ENCODE measurements around the gene STK24.

STK24 gene

DNA sequence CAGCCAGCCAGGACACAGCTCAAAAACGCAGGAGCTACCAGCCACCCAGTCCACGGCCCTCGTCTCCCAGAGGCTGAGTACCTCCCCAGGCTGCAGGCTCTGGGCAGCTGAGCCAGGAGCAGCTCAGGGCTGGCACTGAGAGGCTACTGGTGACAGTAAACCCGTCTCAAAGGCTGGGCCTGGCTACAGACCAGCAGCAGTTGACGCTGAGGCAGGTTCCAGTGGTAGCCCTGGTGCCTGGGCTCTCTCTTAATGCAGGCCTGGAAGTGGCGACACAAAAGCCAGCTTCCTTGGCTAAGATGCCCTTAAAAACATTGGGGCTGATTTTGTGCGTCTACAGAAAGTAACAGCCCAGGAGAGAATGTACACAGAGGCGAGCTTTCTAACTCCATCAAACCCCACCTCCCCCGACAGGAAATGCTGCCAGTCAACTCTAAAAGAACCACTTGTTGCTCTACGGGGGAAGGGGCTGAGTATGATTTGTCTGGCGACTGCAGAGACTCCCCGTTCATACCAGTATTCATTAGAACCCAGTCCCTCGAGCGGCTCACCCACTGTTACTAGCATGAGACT is 126.3 kb downstream of the STK24 start:
- Histone ChIP-seq H3K9me2 (replicated peaks; ENCODE audit: insufficient read depth, low read length) (no peaks in the 10 kb centered on the region), H3K9me3 (ENCODE audit: insufficient read depth, low read length) (no peaks in the 10 kb centered on the region), H3K4me2 (ENCODE audit: low read depth, low read length, poor library complexity, severe bottlenecking) (no peak overlapping the region), H3K79me2 (ENCODE audit: insufficient read depth, low read length) (no peaks in the 10 kb centered on the region), H3K36me3 (ENCODE audit: low read length) (no peaks in the 10 kb centered on the region), H3K27ac (ENCODE audit: low read depth, low read length) (no peak overlapping the region), H3K4me3 (ENCODE audit: insufficient read depth, low read length, poor library complexity, severe bottlenecking) (no peak overlapping the region), H3K27me3 (ENCODE audit: low read length) (no peaks in the 10 kb centered on the region), H3K9ac (ENCODE audit: low read length) (no peak overlapping the region), H4K20me1 (ENCODE audit: low read depth, low read length) (no peaks in the 10 kb centered on the region), H3F3A (ENCODE audit: insufficient read depth) (no peaks in the 10 kb centered on the region), H2AFZ (ENCODE audit: low read depth, low read length, severe bottlenecking) (no peak overlapping the region)
- TF ChIP-seq, protein P1, sequence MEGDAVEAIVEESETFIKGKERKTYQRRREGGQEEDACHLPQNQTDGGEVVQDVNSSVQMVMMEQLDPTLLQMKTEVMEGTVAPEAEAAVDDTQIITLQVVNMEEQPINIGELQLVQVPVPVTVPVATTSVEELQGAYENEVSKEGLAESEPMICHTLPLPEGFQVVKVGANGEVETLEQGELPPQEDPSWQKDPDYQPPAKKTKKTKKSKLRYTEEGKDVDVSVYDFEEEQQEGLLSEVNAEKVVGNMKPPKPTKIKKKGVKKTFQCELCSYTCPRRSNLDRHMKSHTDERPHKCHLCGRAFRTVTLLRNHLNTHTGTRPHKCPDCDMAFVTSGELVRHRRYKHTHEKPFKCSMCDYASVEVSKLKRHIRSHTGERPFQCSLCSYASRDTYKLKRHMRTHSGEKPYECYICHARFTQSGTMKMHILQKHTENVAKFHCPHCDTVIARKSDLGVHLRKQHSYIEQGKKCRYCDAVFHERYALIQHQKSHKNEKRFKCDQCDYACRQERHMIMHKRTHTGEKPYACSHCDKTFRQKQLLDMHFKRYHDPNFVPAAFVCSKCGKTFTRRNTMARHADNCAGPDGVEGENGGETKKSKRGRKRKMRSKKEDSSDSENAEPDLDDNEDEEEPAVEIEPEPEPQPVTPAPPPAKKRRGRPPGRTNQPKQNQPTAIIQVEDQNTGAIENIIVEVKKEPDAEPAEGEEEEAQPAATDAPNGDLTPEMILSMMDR (IDR thresholded peaks at IDR 0.05; ENCODE audit: insufficient read depth, low read length, poor library complexity, severe bottlenecking) = no peak
- no peak for TF ChIP-seq EZH2phosphoT487 (conservative IDR thresholded peaks at IDR 0.05; ENCODE audit: low read length)

DNA sequence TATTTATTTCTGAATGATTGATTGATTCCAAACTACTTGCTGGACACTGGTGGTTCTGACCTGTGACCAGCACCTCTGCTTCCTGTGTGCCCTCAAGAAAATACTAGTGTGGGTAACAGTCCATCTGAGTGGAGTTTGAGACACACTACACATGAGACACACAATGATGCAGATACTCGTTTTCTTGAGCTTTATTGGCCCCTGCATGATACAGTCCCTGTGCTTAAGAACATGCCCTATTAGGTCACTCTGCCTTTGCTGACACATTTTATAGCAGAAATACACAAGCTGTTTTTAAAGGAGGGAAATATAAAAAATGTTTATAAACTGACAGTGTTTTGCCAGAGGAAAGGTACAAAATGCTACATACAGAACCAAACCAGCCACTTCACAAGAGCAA is 126.9 kb downstream of the STK24 start:
- Histone ChIP-seq H2AFZ (ENCODE audit: low read depth, low read length, severe bottlenecking) (no peak overlapping the region), H3K36me3 (ENCODE audit: low read length) (no peaks in the 10 kb centered on the region), H3K9me3 (ENCODE audit: insufficient read depth, low read length) (no peaks in the 10 kb centered on the region), H3K4me2 (ENCODE audit: low read depth, low read length, poor library complexity, severe bottlenecking) (no peak overlapping the region), H4K20me1 (ENCODE audit: low read depth, low read length) (no peaks in the 10 kb centered on the region), H3K79me2 (ENCODE audit: insufficient read depth, low read length) (no peaks in the 10 kb centered on the region), H3K9ac (ENCODE audit: low read length) (no peak overlapping the region), H3K9me2 (replicated peaks; ENCODE audit: insufficient read depth, low read length) (no peaks in the 10 kb centered on the region), H3F3A (ENCODE audit: insufficient read depth) (no peaks in the 10 kb centered on the region), H3K27me3 (ENCODE audit: low read length) (no peaks in the 10 kb centered on the region), H3K27ac (ENCODE audit: low read depth, low read length) (no peak overlapping the region), H3K4me3 (ENCODE audit: insufficient read depth, low read length, poor library complexity, severe bottlenecking) (no peak overlapping the region)
- TF ChIP-seq, protein P1 (IDR thresholded peaks at IDR 0.05; ENCODE audit: insufficient read depth, low read length, poor library complexity, severe bottlenecking) = no peak
- TF ChIP-seq EZH2phosphoT487 (conservative IDR thresholded peaks at IDR 0.05; ENCODE audit: low read length) = no peak

DNA sequence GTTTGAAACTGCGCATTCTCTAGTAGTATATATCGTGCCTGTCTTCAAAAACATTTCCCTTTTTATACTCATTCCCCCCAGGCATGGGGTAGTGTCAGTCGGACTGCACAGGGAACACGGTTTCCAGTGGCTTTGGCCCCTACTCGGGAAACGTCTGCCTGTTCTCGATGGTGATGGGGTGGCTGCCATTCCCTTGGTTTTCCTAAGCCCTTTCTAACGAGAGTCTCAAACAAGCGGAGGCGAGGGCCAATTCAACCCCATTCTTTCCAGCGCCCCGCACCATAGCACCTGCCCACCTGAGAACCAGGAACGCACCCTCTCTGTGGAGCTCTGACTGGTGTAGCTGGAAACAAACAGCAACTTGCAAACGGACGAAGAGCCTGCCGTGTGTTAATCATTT is 127.6 kb downstream of the STK24 start:
- no peak overlapping the region for H2AFZ ChIP-seq (ENCODE audit: low read depth, low read length, severe bottlenecking)
- no peaks in the 10 kb centered on the region for H3F3A ChIP-seq (ENCODE audit: insufficient read depth)
- H3K27me3 ChIP-seq (ENCODE audit: low read length) = no peaks in the 10 kb centered on the region
- no peaks in the 10 kb centered on the region for H3K79me2 ChIP-seq (ENCODE audit: insufficient read depth, low read length)
- no peak overlapping the region for H3K4me2 ChIP-seq (ENCODE audit: low read depth, low read length, poor library complexity, severe bottlenecking)
- H3K9me2 ChIP-seq (replicated peaks; ENCODE audit: insufficient read depth, low read length) = no peaks in the 10 kb centered on the region
- no peak overlapping the region for H3K4me3 ChIP-seq (ENCODE audit: insufficient read depth, low read length, poor library complexity, severe bottlenecking)
- no peak overlapping the region for H3K27ac ChIP-seq (ENCODE audit: low read depth, low read length)
- TF ChIP-seq, protein P1 (IDR thresholded peaks at IDR 0.05; ENCODE audit: insufficient read depth, low read length, poor library complexity, severe bottlenecking) = no peak
- no peak for TF ChIP-seq EZH2phosphoT487 (conservative IDR thresholded peaks at IDR 0.05; ENCODE audit: low read length)
- no peaks in the 10 kb centered on the region for H3K36me3 ChIP-seq (ENCODE audit: low read length)
- H3K9me3 ChIP-seq (ENCODE audit: insufficient read depth, low read length) = no peaks in the 10 kb centered on the region
- H4K20me1 ChIP-seq (ENCODE audit: low read depth, low read length) = no peaks in the 10 kb centered on the region
- H3K9ac ChIP-seq (ENCODE audit: low read length) = no peak overlapping the region

All from SU-DHL-6 (cell line).